Measurements from ENCODE around the gene RAB11FIP3.
"Not testable (repeated sequence)": the region's sequence is repeated elsewhere in the genome, so short reads cannot be mapped to it uniquely, and the experiment has no call there.

RAB11FIP3 gene

DNA sequence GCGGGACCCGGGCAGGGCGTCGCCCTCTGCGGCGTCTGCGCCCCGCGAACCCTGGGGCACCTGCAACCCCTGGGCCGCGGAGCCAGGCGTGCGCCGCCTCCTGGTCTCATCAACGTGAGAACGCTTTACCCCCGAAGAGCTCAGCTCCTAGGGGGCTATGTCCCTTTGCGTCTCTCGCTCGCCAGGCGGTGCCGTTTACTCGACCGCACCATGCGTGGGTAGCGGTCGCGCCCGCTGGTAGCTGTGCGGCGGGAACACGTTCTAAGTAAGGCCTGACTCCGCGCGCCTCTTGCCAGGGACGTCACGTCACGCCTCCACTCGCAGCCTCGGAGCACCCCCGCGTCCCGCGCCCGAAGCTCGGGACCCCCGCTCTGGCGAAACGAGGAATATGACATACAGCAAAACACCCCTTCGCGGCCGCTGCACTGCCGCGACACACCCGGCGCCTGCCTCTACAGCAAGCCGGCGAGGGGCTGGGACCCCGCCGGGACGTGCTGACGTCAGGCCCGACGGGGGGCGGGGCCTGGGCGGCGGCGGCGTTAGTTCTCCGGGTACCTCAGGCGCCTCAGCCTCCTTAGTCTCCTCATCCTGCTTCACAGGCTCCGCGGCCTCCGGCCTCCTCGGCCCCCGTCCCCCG, at the start of gene RAB11FIP3:
Gene RAB11FIP3, plus strand, starts transcription at position 568 of the 637 bp plus-strand sequence. CDS start 358 bp downstream, outside the sequence.
- DNase-seq: peak; percentile 18 to 88 (median 81)

DNA sequence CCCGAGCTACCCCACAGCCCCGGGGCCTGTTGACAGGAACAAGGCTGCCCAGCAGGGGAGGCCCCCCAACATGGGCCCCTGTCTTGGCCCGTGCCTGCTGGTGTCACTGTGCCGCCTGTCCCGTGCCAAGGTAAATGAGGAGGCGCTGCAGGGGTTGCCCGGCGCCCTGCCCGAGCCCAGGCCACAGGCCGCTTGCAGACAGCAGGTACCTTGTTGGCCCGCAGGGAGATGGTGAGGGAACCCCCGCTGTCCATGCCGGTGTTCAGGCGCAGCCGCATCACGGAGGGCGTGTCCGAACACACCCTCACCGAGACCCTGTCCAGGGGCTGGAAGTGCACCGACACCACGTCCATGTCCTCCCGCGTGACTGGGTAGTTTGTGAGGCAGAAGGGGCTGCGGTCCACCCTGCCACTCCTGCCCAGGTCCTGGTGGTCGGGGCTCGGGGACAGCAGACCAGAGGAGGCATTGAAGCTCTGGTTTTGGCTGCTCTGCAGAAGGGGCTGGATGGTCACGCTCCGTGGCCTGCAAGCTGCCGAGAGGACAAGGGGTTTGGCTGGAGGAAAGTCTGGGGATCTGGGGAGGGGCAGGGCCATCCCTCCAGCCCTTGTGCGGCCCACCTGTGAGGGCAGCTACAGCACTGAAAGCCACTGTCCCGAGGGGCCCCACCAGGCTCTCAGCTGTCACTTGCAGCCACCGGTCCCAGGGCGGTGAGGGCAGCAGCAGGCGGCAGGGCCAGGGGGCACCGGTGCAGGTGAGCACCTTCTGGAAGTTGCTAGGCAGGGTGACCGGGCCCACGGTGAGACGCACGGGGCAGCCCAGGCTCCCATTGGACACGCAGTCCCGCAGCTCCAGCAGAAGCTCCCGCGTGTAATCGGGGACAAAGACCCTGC, 49.3 kb upstream of the RAB11FIP3 start:
- DNase-seq: no peak

- no peak for DNase-seq
Measured at GRCh38 chr16:376817-377418, 48.5 kb upstream of the RAB11FIP3 start.

DNA sequence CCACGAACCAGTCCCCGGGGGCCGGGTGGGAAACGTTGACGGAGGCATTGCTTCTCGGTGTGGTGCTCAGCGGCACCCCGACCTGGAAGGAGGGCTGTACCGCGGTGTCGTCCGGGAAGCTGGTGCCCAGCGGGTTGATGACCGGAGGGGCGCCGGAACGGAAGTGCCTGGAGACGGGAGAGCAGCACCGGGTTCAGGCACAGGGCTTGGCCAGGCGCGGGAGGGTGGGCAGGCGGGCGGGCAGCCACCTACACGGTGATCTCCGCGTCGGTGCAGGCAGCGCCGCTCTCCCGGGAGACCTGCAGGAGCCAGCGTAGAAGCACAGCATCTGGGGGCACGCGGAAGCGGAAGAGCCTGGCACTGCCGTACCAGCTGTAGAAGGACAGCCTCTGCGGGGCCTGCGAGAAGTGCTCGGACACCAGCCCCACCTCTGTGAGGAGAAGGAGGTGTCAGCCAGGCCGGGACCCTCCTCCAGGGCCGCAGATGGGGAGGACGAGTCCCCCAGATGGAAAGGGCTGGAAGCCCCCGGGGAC, 48.0 kb upstream of the RAB11FIP3 start:
- no peak for DNase-seq

DNA sequence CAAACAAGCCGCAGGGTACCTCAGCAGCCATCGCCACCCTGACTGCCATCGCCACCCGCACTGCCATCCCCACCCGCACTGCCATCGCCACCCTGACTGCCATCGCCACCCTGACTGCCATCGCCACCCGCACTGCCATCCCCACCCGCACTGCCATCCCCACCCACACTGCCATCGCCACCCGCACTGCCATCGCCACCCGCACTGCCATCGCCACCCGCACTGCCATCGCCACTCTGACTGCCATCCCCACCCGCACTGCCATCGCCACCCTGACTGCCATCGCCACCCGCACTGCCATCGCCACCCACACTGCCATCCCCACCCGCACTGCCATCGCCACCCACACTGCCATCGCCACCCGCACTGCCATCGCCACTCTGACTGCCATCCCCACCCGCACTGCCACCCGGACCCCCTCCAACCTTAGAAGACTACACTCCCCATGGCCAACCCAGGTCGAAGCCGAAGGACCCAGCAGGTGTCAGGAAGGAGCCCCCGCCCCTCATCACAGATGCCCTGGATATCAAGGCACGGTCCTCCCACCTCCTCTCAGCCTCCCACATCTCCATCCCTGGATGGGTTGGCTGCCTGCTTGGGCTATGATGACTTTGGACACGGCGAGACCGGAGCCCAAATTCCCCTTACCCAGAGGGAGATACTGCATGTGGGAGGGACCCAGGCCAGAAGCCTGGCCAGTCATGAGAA, 47.2 kb upstream of the RAB11FIP3 start:
- DNase-seq: not testable (repeated sequence)

GRCh38 chr16:378821-379182, 46.6 kb upstream of the RAB11FIP3 start:
- DNase-seq: no peak

- peak in 1 of 14 donors; percentile 83 for DNase-seq
Measured at GRCh38 chr16:379183-379960, 46.1 kb upstream of the RAB11FIP3 start.

GRCh38 chr16:379961-380761, 45.3 kb upstream of the RAB11FIP3 start:
- DNase-seq: no peak

- no peak for DNase-seq
Measured at GRCh38 chr16:380762-381011, 44.8 kb upstream of the RAB11FIP3 start.

DNA sequence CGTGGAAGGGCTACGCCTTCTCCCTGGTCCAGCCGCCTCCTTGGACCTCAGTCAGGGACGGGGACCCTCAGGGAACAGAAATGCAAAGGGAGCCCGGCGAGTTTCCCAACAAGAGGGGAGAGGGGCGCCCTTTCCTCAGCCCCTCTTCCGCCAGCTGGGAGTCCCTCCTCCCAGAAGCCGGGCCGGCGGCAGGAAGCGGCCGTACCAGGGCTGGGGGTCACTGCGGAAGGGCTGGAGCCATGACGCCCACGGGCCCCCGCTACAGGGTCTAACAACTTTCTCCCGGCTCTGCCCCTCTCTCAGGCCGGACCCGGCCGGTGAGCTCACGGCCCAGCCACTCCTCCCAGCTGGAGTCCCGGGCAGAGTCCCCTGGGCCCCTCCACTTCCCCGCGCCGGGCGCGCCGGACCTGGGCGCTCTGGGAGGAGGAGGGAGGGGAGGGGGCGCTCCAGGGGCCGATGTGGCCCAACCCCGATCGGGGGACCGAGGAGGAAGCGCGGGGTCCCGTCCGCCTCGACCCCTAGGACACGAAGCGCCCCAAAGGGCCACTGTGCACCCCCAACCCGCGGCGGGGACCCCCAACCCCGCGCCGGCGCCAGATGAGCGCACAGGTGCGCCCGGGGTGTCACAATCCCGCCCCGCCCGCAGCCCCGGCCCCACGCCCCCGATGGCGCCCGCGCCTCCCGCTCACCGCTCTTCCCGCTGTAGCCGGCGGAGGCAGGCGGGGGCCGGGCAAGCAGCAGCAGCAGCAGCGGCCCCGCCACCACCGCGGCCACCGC, 44.2 kb upstream of the RAB11FIP3 start:
- DNase-seq: peak in 3 of 14 donors; percentile 32 to 43 (median 34)

- DNase-seq: peak in 13 of 14 donors; percentile 19 to 86 (median 54)
Measured at GRCh38 chr16:381789-382717, 43.4 kb upstream of the RAB11FIP3 start, which contains the start of gene PGAP6. TSS of gene PGAP6 (minus strand) at chr16:381978. CDS start at chr16:381821, 157 bp downstream.

DNA sequence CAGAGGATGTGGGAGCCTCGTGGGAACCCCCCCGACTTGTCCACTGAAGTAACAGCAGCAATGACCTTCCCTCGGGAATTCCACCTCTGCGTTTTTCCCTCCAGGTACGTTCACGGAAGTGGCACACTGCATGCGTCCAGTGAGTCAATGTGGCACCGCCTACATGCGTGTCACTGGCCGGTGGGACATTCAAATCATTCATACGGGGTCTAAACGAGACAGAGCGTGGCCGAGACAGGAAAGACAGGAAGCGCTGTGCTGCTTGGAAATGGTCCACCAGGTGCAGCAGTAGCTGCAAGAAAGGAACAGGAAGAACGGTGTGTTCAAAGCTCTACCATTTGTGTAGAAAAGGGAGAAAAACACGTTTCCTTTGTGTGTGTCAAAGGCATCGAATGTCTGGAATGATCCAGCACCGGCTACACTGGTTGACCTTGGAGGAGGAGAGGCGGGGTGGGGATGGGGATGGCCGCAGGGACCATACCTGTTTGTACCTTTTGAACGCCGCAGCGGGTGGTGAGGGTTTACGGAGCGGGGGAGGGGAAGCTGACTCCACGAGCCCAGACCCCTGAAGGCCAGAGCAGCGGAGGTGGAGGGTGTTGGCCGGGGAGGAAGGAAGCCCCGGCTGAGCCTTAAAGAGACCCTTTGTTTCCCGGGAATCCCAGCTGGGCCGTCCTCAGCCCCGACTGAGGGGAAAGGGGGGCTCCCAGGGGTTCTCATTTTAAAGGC, 42.0 kb upstream of the RAB11FIP3 start:
- no peak for DNase-seq

- DNase-seq: peak in 9 of 14 donors; percentile 24 to 59 (median 34)
Measured at GRCh38 chr16:386641-387156, 38.8 kb upstream of the RAB11FIP3 start.

GRCh38 chr16:387761-388666, 37.4 kb upstream of the RAB11FIP3 start:
- DNase-seq: peak in 1 of 14 donors; percentile 75

DNA sequence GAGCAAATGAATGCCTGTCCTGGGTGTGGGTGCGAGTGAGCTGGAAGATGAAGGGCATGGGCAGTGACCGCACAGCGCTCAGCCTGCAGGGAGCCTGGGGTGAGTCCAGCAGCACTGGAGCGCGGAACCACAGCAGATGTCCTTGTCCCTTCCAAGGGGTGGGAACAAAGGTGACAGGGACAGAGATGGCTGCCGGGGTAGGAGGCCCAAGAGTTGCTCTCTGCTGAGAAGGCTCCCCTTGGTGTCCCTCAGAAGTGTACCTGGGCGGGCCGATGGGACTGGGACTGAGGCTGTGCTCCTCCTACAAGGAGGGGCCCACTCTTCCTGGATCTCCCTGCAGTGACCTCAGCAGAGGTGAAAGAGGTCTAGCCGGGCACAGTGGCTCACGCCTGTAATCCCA, 36.1 kb upstream of the RAB11FIP3 start:
- no peak for DNase-seq

- peak in 7 of 14 donors; percentile 8 to 60 (median 24) for DNase-seq
Measured at GRCh38 chr16:391885-392335, 33.5 kb upstream of the RAB11FIP3 start.
